Skeletal muscle tissue (tissue), 4 donors: ENCODE data around the gene TIMP2. TPM values are rescaled to one million over a fixed set of nuclear protein-coding genes. Genes with fewer than 3 reads are reported as not detected.
"Not testable (repeated sequence)": the region's sequence is repeated elsewhere in the genome, so short reads cannot be mapped to it uniquely, and the experiment has no call there.

Experiments used
- H3K27ac ChIP-seq: one replicate; pipeline ENCODE4 v1.7.0; 2013; ENCODE audit warnings: mild to moderate bottlenecking, low read depth, low read length, inconsistent platforms
- H3K27me3 ChIP-seq, 3 donors: one replicate each; pipeline ENCODE4 v1.7.0; 2013; ENCODE audit warnings: low read length in 3 of 3; ENCODE audit not compliant: control insufficient read depth in 3 of 3, insufficient read depth in 3 of 3
- H3K36me3 ChIP-seq, 3 donors: one replicate each; pipeline ENCODE4 v1.7.0; 2013; ENCODE audit warnings: low read length in 3 of 3; ENCODE audit not compliant: control insufficient read depth in 3 of 3, insufficient read depth in 3 of 3
- H3K4me1 ChIP-seq, 3 donors: one replicate each; pipeline ENCODE4 v1.7.0; 2013; ENCODE audit warnings: low read length in 3 of 3, mild to moderate bottlenecking in 3 of 3; ENCODE audit not compliant: control insufficient read depth in 3 of 3, insufficient read depth in 3 of 3
- H3K4me3 ChIP-seq, 3 donors: one replicate each; pipeline ENCODE4 v1.7.0; 2013; ENCODE audit warnings: low read length in 3 of 3
- H3K9ac ChIP-seq, 3 donors: one replicate each; pipeline ENCODE4 v1.7.0; 2013; ENCODE audit warnings: low read length in 3 of 3, mild to moderate bottlenecking in 3 of 3, moderate library complexity in 2 of 3, low read depth in 1 of 3
- H3K9me3 ChIP-seq, 3 donors: one replicate each; pipeline ENCODE4 v1.7.0; 2013; ENCODE audit warnings: low read length in 3 of 3; ENCODE audit not compliant: control insufficient read depth in 3 of 3
- total RNA-seq: library from RNA; depleted of rRNA; stranded (reverse); fragments of >200 nt; gene quantifications from one replicate; pipeline ENCODE4 v1.2.3, GENCODE V29; 2014
- donor health status: Osteomylitis.

TIMP2 gene
- total RNA-seq, 1 donor from 2014 or later = 39.7 TPM

- H3K27ac ChIP-seq = no peak overlapping the region
- no peak overlapping the region for H3K9ac ChIP-seq
- H3K36me3 ChIP-seq = no peaks in the 10 kb centered on the region
- no peaks in the 10 kb centered on the region for H3K27me3 ChIP-seq
- H3K9me3 ChIP-seq = no peaks in the 10 kb centered on the region
- no peak overlapping the region for H3K4me3 ChIP-seq
- H3K4me1 ChIP-seq = peaks cover 64 to 73% (median 72%) of the 10 kb centered on the region in 3 donors
These were observed 32.7 kb downstream of the TIMP2 start for GRCh38 chr17:78892520-78892919.

GRCh38 chr17:78892062-78892456 is 33.1 kb downstream of the TIMP2 start:
- Histone ChIP-seq H3K9me3 (no peaks in the 10 kb centered on the region), H3K4me1 (peaks cover 60 to 68% (median 68%) of the 10 kb centered on the region in 3 donors), H3K27ac (no peak overlapping the region), H3K4me3 (no peak overlapping the region), H3K36me3 (no peaks in the 10 kb centered on the region), H3K9ac (no peak overlapping the region), H3K27me3 (no peaks in the 10 kb centered on the region)

- Histone ChIP-seq H3K27ac (peak overlapping the region; percentile 36), H3K9ac (no peak overlapping the region), H3K9me3 (no peaks in the 10 kb centered on the region), H3K36me3 (no peaks in the 10 kb centered on the region), H3K4me1 (peaks cover 57 to 63% (median 63%) of the 10 kb centered on the region in 3 donors), H3K27me3 (no peaks in the 10 kb centered on the region), H3K4me3 (no peak overlapping the region)
These were observed 33.7 kb downstream of the TIMP2 start for GRCh38 chr17:78891406-78892061.

GRCh38 chr17:78890498-78890897 is 34.7 kb downstream of the TIMP2 start:
- Histone ChIP-seq H3K4me3 (no peak overlapping the region), H3K9me3 (no peaks in the 10 kb centered on the region), H3K27me3 (no peaks in the 10 kb centered on the region), H3K36me3 (no peaks in the 10 kb centered on the region), H3K9ac (no peak overlapping the region), H3K4me1 (peaks cover 51 to 61% (median 61%) of the 10 kb centered on the region in 3 donors), H3K27ac (peak overlapping the region; percentile 36)

- H3K4me1 ChIP-seq = peaks cover 51 to 62% (median 61%) of the 10 kb centered on the region in 3 donors
These were observed 35.1 kb downstream of the TIMP2 start for GRCh38 chr17:78890096-78890495.

GRCh38 chr17:78889531-78889930 is 35.7 kb downstream of the TIMP2 start:
- H3K4me3 ChIP-seq = no peak overlapping the region
- no peaks in the 10 kb centered on the region for H3K27me3 ChIP-seq
- peaks cover 56 to 67% (median 63%) of the 10 kb centered on the region in 3 donors for H3K4me1 ChIP-seq
- peak overlapping the region in 1 of 3 donors; percentile 33 for H3K9ac ChIP-seq
- H3K36me3 ChIP-seq = no peaks in the 10 kb centered on the region
- no peaks in the 10 kb centered on the region for H3K9me3 ChIP-seq
- H3K27ac ChIP-seq = peak overlapping the region; percentile 71

More at GRCh38 chr17:78890096-78890495, 35.1 kb downstream of the TIMP2 start:
- peak overlapping the region; percentile 71 for H3K27ac ChIP-seq
- not testable (repeated sequence) for H3K27me3 ChIP-seq, H3K36me3 ChIP-seq, H3K9me3 ChIP-seq, H3K9ac ChIP-seq, H3K4me3 ChIP-seq

GRCh38 chr17:78888941-78889518 is 36.2 kb downstream of the TIMP2 start:
- Histone ChIP-seq H3K9ac (peak overlapping the region in 1 of 3 donors; percentile 33), H3K27ac (peak overlapping the region; percentile 71), H3K9me3 (no peaks in the 10 kb centered on the region), H3K27me3 (peaks cover 0 to 4% (median 0%) of the 10 kb centered on the region in 3 donors), H3K4me1 (peaks cover 57 to 72% (median 67%) of the 10 kb centered on the region in 3 donors), H3K36me3 (no peaks in the 10 kb centered on the region), H3K4me3 (no peak overlapping the region)

GRCh38 chr17:78886954-78887353 is 38.2 kb downstream of the TIMP2 start:
- Histone ChIP-seq H3K27me3 (peaks cover 0 to 16% (median 0%) of the 10 kb centered on the region in 3 donors), H3K4me3 (no peak overlapping the region), H3K36me3 (no peaks in the 10 kb centered on the region), H3K9me3 (no peaks in the 10 kb centered on the region), H3K4me1 (peaks cover 58 to 71% (median 66%) of the 10 kb centered on the region in 3 donors), H3K9ac (no peak overlapping the region), H3K27ac (no peak overlapping the region)

GRCh38 chr17:78885956-78886355 is 39.2 kb downstream of the TIMP2 start:
- Histone ChIP-seq H3K9ac (no peak overlapping the region), H3K27ac (no peak overlapping the region), H3K36me3 (no peaks in the 10 kb centered on the region), H3K27me3 (peaks cover 0 to 16% (median 0%) of the 10 kb centered on the region in 3 donors), H3K9me3 (no peaks in the 10 kb centered on the region), H3K4me1 (peaks cover 56 to 67% (median 65%) of the 10 kb centered on the region in 3 donors), H3K4me3 (no peak overlapping the region)
